ENCODE data around the gene RPS5.
A peak's percentile ranks its signal among the peaks of the same experiment; 100 is the strongest.

Gene RPS5

DNA sequence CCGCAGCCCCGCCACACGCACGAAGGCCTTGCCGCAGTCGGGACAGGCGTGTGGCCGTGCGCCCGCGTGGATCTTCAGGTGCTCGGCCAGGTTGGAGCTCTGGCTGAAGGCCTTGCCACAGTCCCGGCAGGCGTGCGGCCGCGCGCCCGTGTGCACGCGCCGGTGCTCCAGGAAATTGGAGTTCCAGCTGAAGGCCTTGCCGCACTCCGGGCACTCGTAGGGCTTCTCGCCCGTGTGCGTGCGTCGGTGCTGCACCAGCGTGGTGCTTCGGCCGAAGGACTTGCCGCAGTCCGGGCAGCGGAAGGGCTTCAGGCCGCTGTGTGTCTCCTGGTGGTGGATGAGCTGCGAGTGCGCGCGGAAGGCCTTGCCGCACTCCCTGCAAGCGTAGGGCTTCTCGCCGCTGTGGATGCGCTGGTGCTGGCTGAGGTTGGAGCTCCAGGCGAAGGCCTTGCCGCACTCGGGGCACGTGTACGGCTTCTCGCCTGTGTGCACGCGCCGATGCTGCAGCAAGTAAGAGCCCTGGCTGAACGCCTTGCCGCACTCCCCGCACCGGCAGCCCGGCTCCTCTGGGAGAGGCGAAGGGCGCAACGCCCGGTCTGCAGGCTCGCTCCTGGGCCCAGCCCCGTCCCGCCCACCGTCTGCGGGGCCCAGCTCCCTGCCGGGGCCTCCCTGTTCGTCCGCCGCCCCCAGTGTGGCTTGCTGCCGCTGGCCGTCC, 30.1 kb upstream of the RPS5 start:
- no peaks in the 10 kb centered on the region for H3K9me3 ChIP-seq (ENCODE audit: severe bottlenecking)
- H3K27me3 ChIP-seq (ENCODE audit: insufficient read depth, low read depth, severe bottlenecking) = no peaks in the 10 kb centered on the region
- no peak overlapping the region for H3K27ac ChIP-seq
- DNase-seq = no peak
- H3K36me3 ChIP-seq = no peaks in the 10 kb centered on the region
- no peak for TF ChIP-seq CTCF (IDR thresholded peaks at IDR 0.05; ENCODE audit: low read depth, low read length)
- H3K4me3 ChIP-seq (ENCODE audit: low read depth, low read length) = no peak overlapping the region

- no peak for DNase-seq
- Histone ChIP-seq H3K4me3 (ENCODE audit: low read depth, low read length) (no peak overlapping the region), H3K27me3 (ENCODE audit: insufficient read depth, low read depth, severe bottlenecking) (no peaks in the 10 kb centered on the region), H3K27ac (no peak overlapping the region), H3K9me3 (ENCODE audit: severe bottlenecking) (no peaks in the 10 kb centered on the region), H3K36me3 (no peaks in the 10 kb centered on the region)
- TF ChIP-seq CTCF (IDR thresholded peaks at IDR 0.05; ENCODE audit: low read depth, low read length) = no peak
Observed at GRCh38 chr19:58357481-58358145, 29.5 kb upstream of the RPS5 start.

- TF ChIP-seq CTCF (IDR thresholded peaks at IDR 0.05; ENCODE audit: low read depth, low read length) = no peak
Observed at GRCh38 chr19:58361900-58362271, 25.2 kb upstream of the RPS5 start.

DNA sequence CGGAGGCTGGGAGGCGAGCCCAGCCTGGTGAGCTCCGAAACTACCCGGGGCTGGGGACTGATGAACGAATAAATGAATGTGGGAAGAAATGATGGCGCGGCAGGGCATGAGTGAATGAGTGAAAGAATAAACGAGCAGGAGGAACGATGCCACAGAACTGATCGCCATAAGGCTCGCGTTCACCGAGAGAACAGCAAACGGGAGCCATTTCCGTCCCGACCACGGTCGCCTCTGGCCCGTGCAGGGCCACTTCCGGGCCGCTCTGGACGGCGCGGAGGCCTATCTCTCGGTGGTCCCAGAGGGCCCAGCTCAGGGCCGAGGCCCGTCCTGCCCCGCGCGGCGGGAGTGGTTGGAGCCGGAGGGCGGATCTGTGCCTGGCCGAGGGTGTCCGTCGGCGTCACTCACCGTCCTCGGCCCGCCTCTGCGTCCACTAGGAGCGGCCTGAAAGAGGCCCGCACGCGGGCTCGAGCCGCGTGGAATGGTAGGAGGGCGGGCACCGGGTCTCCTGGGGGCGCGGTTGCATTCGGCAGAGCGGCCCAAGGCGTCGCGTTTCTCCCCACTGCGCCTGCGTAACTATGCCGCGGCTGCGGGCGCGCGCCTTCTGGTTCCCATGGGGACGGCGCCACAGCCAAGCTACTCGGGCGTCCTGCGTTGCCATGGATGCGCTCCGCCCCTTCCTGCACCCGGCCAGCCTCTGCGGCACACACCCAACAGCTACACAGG, 24.6 kb upstream of the RPS5 start, which contains the start of gene ZNF497:
Gene ZNF497, minus strand, starts transcription at position 480 of the 723 bp plus-strand sequence. CDS start 5,116 bp downstream, outside the sequence.
- Histone ChIP-seq H3K36me3 (no peaks in the 10 kb centered on the region), H3K4me3 (ENCODE audit: low read depth, low read length) (peak within 1 kb of the TSS; percentile 95), H3K9me3 (ENCODE audit: severe bottlenecking) (no peaks in the 10 kb centered on the region), H3K27me3 (ENCODE audit: insufficient read depth, low read depth, severe bottlenecking) (no peaks in the 10 kb centered on the region), H3K27ac (peak within 1 kb of the TSS; percentile 94)
- DNase-seq = peak; percentile 95
- TF ChIP-seq CTCF (IDR thresholded peaks at IDR 0.05; ENCODE audit: low read depth, low read length) = no peak

More at GRCh38 chr19:58361900-58362271, 25.2 kb upstream of the RPS5 start:
- Histone ChIP-seq H3K9me3 (ENCODE audit: severe bottlenecking) (no peaks in the 10 kb centered on the region), H3K4me3 (ENCODE audit: low read depth, low read length) (peak overlapping the region; percentile 95), H3K27me3 (ENCODE audit: insufficient read depth, low read depth, severe bottlenecking) (no peaks in the 10 kb centered on the region), H3K27ac (peak overlapping the region; percentile 94), H3K36me3 (no peaks in the 10 kb centered on the region)
- DNase-seq = peak; percentile 79

GRCh38 chr19:58364146-58364545, 22.9 kb upstream of the RPS5 start:
- no peak overlapping the region for H3K4me3 ChIP-seq (ENCODE audit: low read depth, low read length)
- no peak for TF ChIP-seq CTCF (IDR thresholded peaks at IDR 0.05; ENCODE audit: low read depth, low read length)
- H3K27me3 ChIP-seq (ENCODE audit: insufficient read depth, low read depth, severe bottlenecking) = no peaks in the 10 kb centered on the region
- H3K36me3 ChIP-seq = no peaks in the 10 kb centered on the region
- H3K27ac ChIP-seq = no peak overlapping the region
- H3K9me3 ChIP-seq (ENCODE audit: severe bottlenecking) = no peaks in the 10 kb centered on the region
- DNase-seq = no peak
